ENCODE data around the gene GEMIN7. TPM values are rescaled to one million over a fixed set of nuclear protein-coding genes. Genes with fewer than 3 reads are reported as not detected.

The GEMIN7 gene
- total and polyA plus RNA-seq, 2 of the 4 experiments (the other 2 are of a cell fraction) = 27.2 to 53.0 TPM

DNA sequence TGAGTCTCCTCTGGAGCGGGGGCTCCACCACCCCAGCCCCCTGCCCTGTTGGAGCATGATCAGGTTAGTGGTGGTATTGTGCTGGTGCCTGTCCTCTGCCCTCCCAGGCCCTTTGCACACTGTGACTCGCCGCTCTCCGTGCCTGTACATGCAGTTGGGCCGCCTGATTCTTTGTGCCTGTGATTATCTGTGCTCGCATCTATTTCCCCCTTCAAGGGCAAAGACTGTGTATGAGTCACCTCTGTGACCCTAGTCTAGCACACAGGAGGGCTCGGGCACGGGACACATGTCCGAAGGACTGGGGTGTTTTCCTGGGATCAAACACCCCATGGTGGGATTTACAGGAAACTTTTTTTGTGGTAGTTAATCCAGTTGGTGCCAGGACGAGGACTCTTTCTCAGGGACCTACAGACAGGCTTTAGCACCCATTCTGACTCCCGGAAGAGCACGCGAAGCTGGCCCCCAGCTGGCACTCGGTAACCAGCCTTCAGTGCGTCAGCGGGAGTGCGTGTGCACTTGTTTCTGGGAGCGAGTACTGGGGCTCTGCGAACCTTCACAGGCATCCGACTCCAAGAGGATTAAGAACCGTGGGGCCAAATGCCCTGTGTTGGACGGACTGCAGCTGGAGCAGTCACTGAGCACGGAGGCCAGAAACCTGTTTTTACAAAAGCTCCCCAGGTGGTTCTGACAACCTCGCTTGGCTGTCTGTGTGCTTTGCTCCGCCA lies 20.6 kb downstream of the GEMIN7 start:
- no peak for TF ChIP-seq CHD1 (IDR thresholded peaks at IDR 0.05; ENCODE audit: low read depth, low read length)
- no peak for TF ChIP-seq SMC3 (IDR thresholded peaks at IDR 0.05; ENCODE audit: low read depth, low read length)
- no peak for TF ChIP-seq MXI1 (IDR thresholded peaks at IDR 0.05; ENCODE audit: borderline replicate concordance, low read depth, low read length)
- no peak for TF ChIP-seq RFX5 (IDR thresholded peaks at IDR 0.05; ENCODE audit: low read depth, low read length)
- TF ChIP-seq, protein P1, sequence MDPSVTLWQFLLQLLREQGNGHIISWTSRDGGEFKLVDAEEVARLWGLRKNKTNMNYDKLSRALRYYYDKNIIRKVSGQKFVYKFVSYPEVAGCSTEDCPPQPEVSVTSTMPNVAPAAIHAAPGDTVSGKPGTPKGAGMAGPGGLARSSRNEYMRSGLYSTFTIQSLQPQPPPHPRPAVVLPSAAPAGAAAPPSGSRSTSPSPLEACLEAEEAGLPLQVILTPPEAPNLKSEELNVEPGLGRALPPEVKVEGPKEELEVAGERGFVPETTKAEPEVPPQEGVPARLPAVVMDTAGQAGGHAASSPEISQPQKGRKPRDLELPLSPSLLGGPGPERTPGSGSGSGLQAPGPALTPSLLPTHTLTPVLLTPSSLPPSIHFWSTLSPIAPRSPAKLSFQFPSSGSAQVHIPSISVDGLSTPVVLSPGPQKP (IDR thresholded peaks at IDR 0.05; ENCODE audit: borderline replicate concordance, low read depth, low read length) = no peak
- peak overlapping the region; percentile 24; the same call in 1 of the 2 replicates for H3K14ac ChIP-seq (replicated peaks; ENCODE audit: low read depth, low read length)
- CTCF ChIA-PET = interaction anchor here (0.6 to 1.5 kb wide), 2 partner anchors 32 to 300 kb away, joined by 3 to 5 read pairs; no protein-coding TSS in a partner anchor

More for the DNA sequence above, 20.6 kb downstream of the GEMIN7 start:
- Histone ChIP-seq H3K4ac (ENCODE audit: low read depth, low read length) (peak overlapping the region; percentile 8), H2AK5ac (ENCODE audit: low read depth, low read length) (peak overlapping the region; percentile 75; the same call in 1 of the 2 replicates), H3K56ac (ENCODE audit: extremely low read depth, insufficient read depth, low read length) (no peak overlapping the region), H3K27ac (ENCODE audit: insufficient read depth, low read length) (no peak overlapping the region), H2BK15ac (ENCODE audit: low read depth, low read length) (no peak overlapping the region), H4K8ac (ENCODE audit: low read depth in 2 of 2, low read length in 2 of 2) (peak overlapping the region in 1 of 2 experiments; percentile 47; a peak in 1 of 4 replicates), H2BK5ac (ENCODE audit: low read depth, low read length, poor library complexity, severe bottlenecking) (peak overlapping the region; percentile 34), H3K18ac (ENCODE audit: low read depth, low read length) (no peak overlapping the region), H3K23ac (ENCODE audit: low read depth, low read length) (peak overlapping the region; percentile 72; the same call in 1 of the 2 replicates), H3K36me3 (ENCODE audit: control insufficient read depth, insufficient read depth, low read length) (0 out of 2 replicates have a peak, but pooled peaks cover 1% of the 10 kb centered on the region), H2AFZ (replicated peaks; ENCODE audit: low read length, poor library complexity) (no peak overlapping the region), H3K27me3 (ENCODE audit: control insufficient read depth, insufficient read depth, low read length) (no peaks in the 10 kb centered on the region), H4K20me1 (ENCODE audit: insufficient read depth, low read length) (peaks cover 94% of the 10 kb centered on the region), H2BK120ac (ENCODE audit: low read depth, low read length) (peak overlapping the region; percentile 32; the same call in 1 of the 2 replicates), H3K4me1 (ENCODE audit: control insufficient read depth, insufficient read depth, low read length) (peaks cover 43% of the 10 kb centered on the region), H4K5ac (ENCODE audit: low read depth, low read length) (peak overlapping the region; percentile 1; the same call in 1 of the 2 replicates), H4K91ac (ENCODE audit: insufficient read depth, low read depth, low read length) (0 out of 2 replicates have a peak overlapping the region, but pooled peaks have one; percentile 2), H2BK20ac (ENCODE audit: low read depth, low read length) (no peak overlapping the region), H3K9ac (ENCODE audit: low read depth, low read length) (no peak overlapping the region; the same call in 1 of the 2 replicates), H2AK9ac (replicated peaks; ENCODE audit: low read depth, low read length, poor library complexity) (peak overlapping the region; percentile 97), H3K9me1 (ENCODE audit: insufficient read depth, low read length) (peaks cover 57% of the 10 kb centered on the region), H3K79me1 (ENCODE audit: low read depth in 1 of 2, low read length in 2 of 2) (peaks cover 31 to 96% of the 10 kb centered on the region in 2 experiments), H3K4me3 (ENCODE audit: insufficient read depth, low read depth, low read length) (no peak overlapping the region), H3K4me2 (ENCODE audit: low read depth, low read length) (no peak overlapping the region; the same call in 1 of the 2 replicates), H3K9me3 (ENCODE audit: control insufficient read depth, insufficient read depth, low read length) (no peaks in the 10 kb centered on the region)
- dilution Hi-C loops (cut with HindIII; ENCODE audit: low sequenced_read_pairs, unreplicated experiment) (no loop called here), in situ Hi-C loops (cut with MboI; ENCODE audit: low sequenced_read_pairs) (no loop called here), intact Hi-C loops (cut with micrococcal nuclease) (no loop called here)
- POLR2A ChIA-PET (ENCODE audit: unreplicated experiment) = no interaction called here
- DNase-seq (peak; percentile 46), ATAC-seq (ENCODE audit: low read depth) (no peak)
- 59% methylated on average over 14 of the region's 25 CpGs; no CpG with 5 or more reads in 1 of the 2 experiments for WGBS, 2 experiments (ENCODE audit: extremely low coverage in 2 of 2, insufficient read length in 1 of 2)
- BruUV-seq (replicated peaks) = no TSS peak
